Peyer's patch (tissue), 4 donors: ENCODE data around the gene TM9SF1. TPM values are rescaled to one million over a fixed set of nuclear protein-coding genes. Genes with fewer than 3 reads are reported as not detected.
"Not testable (repeated sequence)": the region's sequence is repeated elsewhere in the genome, so short reads cannot be mapped to it uniquely, and the experiment has no call there.

Source experiments
- DNase-seq, 3 donors: peaks; one replicate each; pipeline ENCODE4 v3.0.0-alpha.2; 2017 to 2019
- H3K27ac ChIP-seq, 4 donors: fragments of 200-600 bp; sonication (generic); one replicate each; pipeline ENCODE4 v1.5.1; 2016 to 2019
- H3K27me3 ChIP-seq, 2 donors: fragments of 200-600 bp; sonication (generic); one replicate each; pipeline ENCODE4 v1.5.1; 2019
- H3K36me3 ChIP-seq, 3 donors: fragments of 200-600 bp; sonication (generic); one replicate each; pipeline ENCODE4 v1.5.1; 2016 to 2019
- H3K4me1 ChIP-seq, 4 donors: fragments of 200-600 bp; sonication (generic); one replicate each; pipeline ENCODE4 v1.5.1; 2016 to 2019
- H3K4me3 ChIP-seq, 4 donors: fragments of 200-600 bp; sonication (generic); 1 replicate in 3 of 4; 2 replicates in 1 of 4; pipeline ENCODE4 v1.5.1; 2016 to 2019; ENCODE audit warnings: mild to moderate bottlenecking in 1 of 4
- H3K9me3 ChIP-seq, 4 donors: fragments of 200-600 bp; sonication (generic); one replicate each; pipeline ENCODE4 v1.5.1; 2016 to 2019; ENCODE audit warnings: mild to moderate bottlenecking in 1 of 4
- CTCF ChIP-seq, 6 experiments: fragments of 450-650 bp in 4 of 6; fragments of 200-600 bp in 2 of 6; sonication (generic) in 1 of 6; IDR thresholded peaks; one replicate each; pipeline ENCODE4 v1.5.1; 2017 to 2019; ENCODE audit warnings: antibody characterized with exemption in 6 of 6, mild to moderate bottlenecking in 3 of 6, moderate library complexity in 1 of 6
- POLR2A ChIP-seq, 2 donors: fragments of 450-650 bp; IDR thresholded peaks; one replicate each; pipeline ENCODE4 v1.5.1; 2017; ENCODE audit warnings: antibody characterized with exemption in 2 of 2, mild to moderate bottlenecking in 2 of 2, moderate library complexity in 2 of 2
- total RNA-seq, 4 donors: library from RNA; depleted of rRNA; stranded (reverse); fragments of >200 nt; gene quantifications; one replicate each; pipeline ENCODE4 v1.1.0, GENCODE V29; 2016

The TM9SF1 gene
- total RNA-seq, 4 donors from 2014 or later, result 22.3 to 80.7 (median 49.8) TPM

GRCh38 chr14:24219080-24219479 lies 23.8 kb upstream of the TM9SF1 start:
- TF ChIP-seq CTCF (IDR thresholded peaks at IDR 0.05), result no peak
- H3K27me3 ChIP-seq, result no peaks in the 10 kb centered on the region
- H3K27ac ChIP-seq, result no peak overlapping the region
- peaks cover 0 to 6% (median 3%) of the 10 kb centered on the region in 4 donors for H3K4me1 ChIP-seq
- H3K9me3 ChIP-seq, result no peaks in the 10 kb centered on the region
- H3K4me3 ChIP-seq, result no peak overlapping the region
- no peak for DNase-seq
- H3K36me3 ChIP-seq, result peaks cover 0 to 4% (median 0%) of the 10 kb centered on the region in 3 donors

- not testable (repeated sequence) for H3K27me3 ChIP-seq, H3K27ac ChIP-seq, H3K9me3 ChIP-seq, H3K4me3 ChIP-seq, DNase-seq, H3K36me3 ChIP-seq
- peaks cover 0 to 20% (median 3%) of the 10 kb centered on the region in 4 donors for H3K4me1 ChIP-seq
These were observed 21.6 kb upstream of the TM9SF1 start for GRCh38 chr14:24216876-24217275.

GRCh38 chr14:24216345-24216699 lies 21.1 kb upstream of the TM9SF1 start:
- H3K27me3 ChIP-seq, result no peaks in the 10 kb centered on the region
- H3K36me3 ChIP-seq, result peaks cover 0 to 7% (median 0%) of the 10 kb centered on the region in 3 donors
- peak overlapping the region; percentile 89 to 97 (median 94) for H3K27ac ChIP-seq
- no peak for DNase-seq
- TF ChIP-seq CTCF (IDR thresholded peaks at IDR 0.05), result no peak
- TF ChIP-seq POLR2A (IDR thresholded peaks at IDR 0.05), result no peak
- peak overlapping the region in 3 of 4 donors; percentile 62 to 90 (median 73) for H3K4me3 ChIP-seq
- no peaks in the 10 kb centered on the region for H3K9me3 ChIP-seq
- peaks cover 0 to 22% (median 3%) of the 10 kb centered on the region in 4 donors for H3K4me1 ChIP-seq

- peaks cover 0 to 12% (median 0%) of the 10 kb centered on the region in 3 donors for H3K36me3 ChIP-seq
- H3K27me3 ChIP-seq, result no peaks in the 10 kb centered on the region
- peak; percentile 26 to 69 (median 56) for TF ChIP-seq CTCF (IDR thresholded peaks at IDR 0.05)
- TF ChIP-seq POLR2A (IDR thresholded peaks at IDR 0.05), result peak; percentile 67 to 76
- peaks cover 0 to 22% (median 3%) of the 10 kb centered on the region in 4 donors for H3K4me1 ChIP-seq
- no peaks in the 10 kb centered on the region for H3K9me3 ChIP-seq
- peak within 1 kb of the TSS; percentile 89 to 97 (median 94) for H3K27ac ChIP-seq
- peak within 1 kb of the TSS; percentile 62 to 90 (median 69) for H3K4me3 ChIP-seq
- DNase-seq, result peak; percentile 84 to 94 (median 89)
These were observed 20.5 kb upstream of the TM9SF1 start, which contains the start of gene MDP1 for GRCh38 chr14:24215495-24216344. Gene MDP1, minus strand, starts transcription at chr14:24216066. Its CDS starts 111 bp downstream, at chr14:24215955.

- Histone ChIP-seq H3K36me3 (peaks cover 0 to 28% (median 0%) of the 10 kb centered on the region in 3 donors), H3K27ac (peak overlapping the region; percentile 96 to 98 (median 97)), H3K4me3 (peak overlapping the region in 2 of 4 donors; percentile 74 to 80), H3K9me3 (no peaks in the 10 kb centered on the region), H3K4me1 (peaks cover 0 to 22% (median 3%) of the 10 kb centered on the region in 4 donors), H3K27me3 (no peaks in the 10 kb centered on the region)
- DNase-seq, result no peak
- no peak for TF ChIP-seq POLR2A (IDR thresholded peaks at IDR 0.05)
- TF ChIP-seq CTCF (IDR thresholded peaks at IDR 0.05), result no peak
These were observed 18.8 kb upstream of the TM9SF1 start for GRCh38 chr14:24213866-24214662.
